GM12874 (cell line): Measurements from ENCODE around the gene CLASRP.

Experiments used
- CTCF ChIP-seq: IDR thresholded peaks from 2 replicates; pipeline ENCODE4 v1.5.1; 2011; ENCODE audit warnings: low read depth, mild to moderate bottlenecking, control low read depth, low read length, moderate library complexity; ENCODE audit not compliant: insufficient read depth

CLASRP gene

GRCh38 chr19:45086480-45086879, 47.6 kb downstream of the CLASRP start:
- TF ChIP-seq CTCF, result no peak

DNA sequence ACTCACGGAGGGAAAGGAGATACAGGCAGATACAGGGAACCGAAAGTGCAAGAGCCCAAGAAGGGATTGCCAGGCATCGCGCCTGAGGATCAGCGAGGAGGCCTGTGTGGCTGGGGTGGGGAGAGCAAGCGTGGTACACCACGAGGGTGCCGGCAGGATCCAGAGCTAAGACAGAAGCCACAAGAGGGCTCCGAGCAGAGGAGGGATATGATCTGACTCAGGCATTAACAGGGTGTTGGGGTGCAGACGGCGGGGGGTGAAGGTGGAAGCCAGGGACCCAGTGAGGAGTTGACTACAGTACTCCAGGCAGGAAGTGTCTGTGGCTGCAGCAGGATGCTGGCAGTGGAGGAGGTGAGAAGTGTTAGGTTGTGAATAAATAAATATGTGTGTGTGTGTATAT, 48.7 kb downstream of the CLASRP start:
- no peak for TF ChIP-seq CTCF

DNA sequence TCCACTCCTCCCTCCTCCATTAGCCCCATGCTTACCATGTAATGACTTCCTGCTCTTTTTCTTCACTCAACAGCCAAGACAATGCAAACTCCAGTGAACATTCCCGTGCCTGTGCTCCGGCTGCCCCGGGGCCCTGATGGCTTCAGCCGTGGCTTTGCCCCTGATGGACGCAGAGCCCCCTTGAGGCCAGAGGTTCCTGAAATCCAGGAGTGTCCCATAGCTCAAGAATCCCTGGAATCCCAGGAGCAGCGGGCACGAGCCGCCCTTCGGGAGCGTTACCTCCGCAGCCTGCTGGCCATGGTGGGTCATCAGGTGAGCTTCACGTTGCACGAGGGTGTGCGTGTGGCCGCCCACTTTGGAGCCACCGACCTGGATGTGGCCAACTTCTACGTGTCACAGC, 51.2 kb downstream of the CLASRP start:
- no peak for TF ChIP-seq CTCF

- no peak for TF ChIP-seq CTCF
These were observed 51.8 kb downstream of the CLASRP start for GRCh38 chr19:45090606-45091005.

- no peak for TF ChIP-seq CTCF
These were observed 52.4 kb downstream of the CLASRP start for GRCh38 chr19:45091031-45091923.

- peak; percentile 35; the same call in 1 of the 2 replicates for TF ChIP-seq CTCF
These were observed 54.2 kb downstream of the CLASRP start, which contains the start of gene PPP1R37 for GRCh38 chr19:45092747-45093678. TSS of gene PPP1R37 (plus strand) at chr19:45093179. CDS start at chr19:45093326, 147 bp downstream.

DNA sequence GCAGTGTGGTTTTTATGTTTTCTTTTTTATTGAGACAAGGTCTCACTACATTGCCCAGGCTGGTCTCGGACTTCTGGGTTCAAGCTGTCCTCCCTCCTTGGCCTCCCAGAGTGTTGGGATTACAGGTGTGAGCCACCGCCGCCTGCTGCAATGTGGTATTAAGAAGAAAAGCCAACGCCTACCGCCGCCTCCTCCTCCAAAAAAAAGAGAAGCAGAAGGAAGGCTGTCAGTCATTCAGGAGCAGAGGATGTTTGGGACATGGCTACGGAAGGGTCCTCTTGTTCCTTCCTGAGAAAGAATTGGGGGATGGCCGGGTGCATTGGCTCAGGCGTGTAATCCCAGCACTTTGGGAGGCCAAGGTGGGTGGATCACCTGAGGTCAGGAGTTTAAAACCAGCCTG, 55.3 kb downstream of the CLASRP start:
- no peak for TF ChIP-seq CTCF
